PFSK-1 (cell line): ENCODE data around the gene CHST11.

ENCODE experiments used
- FOXP2 ChIP-seq: optimal IDR thresholded peaks from 2 replicates; pipeline ENCODE3; 2011; ENCODE audit warnings: borderline replicate concordance, control low read depth, inconsistent platforms; ENCODE audit not compliant: insufficient read depth; ENCODE audit errors: extremely low read length, extremely low read depth
- POLR2AphosphoS5 ChIP-seq: IDR thresholded peaks from 2 replicates; pipeline ENCODE4 v1.6.1; 2012; ENCODE audit warnings: low read depth, mild to moderate bottlenecking, control low read depth, low read length, moderate library complexity
- SIN3A ChIP-seq: IDR thresholded peaks from 2 replicates; pipeline ENCODE4 v1.6.1; 2012; ENCODE audit warnings: mild to moderate bottlenecking, low read length, moderate library complexity, borderline replicate concordance; ENCODE audit not compliant: insufficient read depth
- TAF1 ChIP-seq: IDR thresholded peaks from 2 replicates; pipeline ENCODE4 v1.6.1; 2012; ENCODE audit warnings: low read length, control low read depth, borderline replicate concordance; ENCODE audit not compliant: insufficient read depth
- TF ChIP-seq, protein P1 (sequence below), 2 experiments: IDR thresholded peaks; 2 replicates each; pipeline versions ENCODE4 v1.6.1 to v1.8.0; 2011 to 2012; ENCODE audit warnings: low read depth in 2 of 2, low read length in 2 of 2, control low read depth in 1 of 2, inconsistent platforms in 1 of 2, mild to moderate bottlenecking in 1 of 2, moderate library complexity in 1 of 2; ENCODE audit not compliant: insufficient read depth in 1 of 2

Gene CHST11

DNA sequence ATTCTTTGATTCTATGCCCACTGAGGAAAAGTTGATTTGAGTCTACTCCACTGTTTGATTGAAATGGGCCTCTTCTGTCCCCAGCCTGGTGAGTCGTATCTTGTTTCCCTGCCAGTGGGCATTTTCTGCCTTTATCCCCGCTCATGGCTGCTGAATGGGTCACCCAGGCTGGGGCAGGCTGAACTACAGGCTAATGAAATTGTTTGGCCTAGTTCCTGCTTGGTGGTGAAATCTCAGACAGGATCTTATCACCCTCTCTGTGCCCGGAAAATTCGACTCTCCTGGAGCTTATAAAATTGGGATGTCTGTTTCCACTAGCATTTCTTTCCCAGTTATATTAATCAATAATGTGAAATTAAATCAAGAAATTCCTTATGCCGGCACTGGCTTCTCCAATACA lies 65.0 kb downstream of the CHST11 start:
- no peak for TF ChIP-seq SIN3A
- no peak for TF ChIP-seq TAF1
- no peak for TF ChIP-seq FOXP2
- TF ChIP-seq POLR2AphosphoS5: no peak

DNA sequence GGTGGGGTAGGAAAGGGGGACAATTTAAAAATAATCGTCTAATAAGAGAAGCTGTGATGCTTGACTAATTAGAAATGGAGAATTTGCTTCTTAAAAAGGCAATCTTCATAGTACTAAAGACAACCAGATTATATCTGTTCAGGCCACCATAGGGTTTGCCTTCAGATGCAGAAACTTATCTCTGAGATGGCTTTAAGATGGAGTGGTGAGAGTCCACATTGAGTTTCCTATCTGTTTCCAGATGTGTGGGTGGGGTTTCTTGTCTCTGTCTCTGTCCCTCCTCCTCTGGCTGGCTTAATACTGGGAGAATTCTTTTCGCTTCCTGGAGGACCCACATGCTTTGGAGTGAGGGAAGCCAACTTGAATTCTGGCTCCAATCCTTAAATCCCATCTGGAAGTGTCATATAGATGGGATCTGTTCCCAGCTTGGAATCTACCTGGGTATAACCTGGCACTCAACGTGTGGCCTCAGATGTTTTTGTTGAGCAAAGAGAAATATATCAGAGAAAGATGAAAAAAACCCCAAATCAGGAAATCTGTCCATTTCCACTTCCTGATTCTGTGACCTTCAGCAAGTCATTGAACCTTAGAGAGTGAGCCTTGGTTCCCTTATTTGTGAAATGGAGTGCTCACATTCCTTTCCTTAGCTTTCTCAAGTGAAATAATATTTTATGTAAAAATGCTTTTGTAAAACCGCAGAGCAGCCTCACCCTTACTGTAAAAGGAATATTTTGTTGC lies 66.4 kb downstream of the CHST11 start:
- TF ChIP-seq POLR2AphosphoS5: no peak
- TF ChIP-seq, protein P1, sequence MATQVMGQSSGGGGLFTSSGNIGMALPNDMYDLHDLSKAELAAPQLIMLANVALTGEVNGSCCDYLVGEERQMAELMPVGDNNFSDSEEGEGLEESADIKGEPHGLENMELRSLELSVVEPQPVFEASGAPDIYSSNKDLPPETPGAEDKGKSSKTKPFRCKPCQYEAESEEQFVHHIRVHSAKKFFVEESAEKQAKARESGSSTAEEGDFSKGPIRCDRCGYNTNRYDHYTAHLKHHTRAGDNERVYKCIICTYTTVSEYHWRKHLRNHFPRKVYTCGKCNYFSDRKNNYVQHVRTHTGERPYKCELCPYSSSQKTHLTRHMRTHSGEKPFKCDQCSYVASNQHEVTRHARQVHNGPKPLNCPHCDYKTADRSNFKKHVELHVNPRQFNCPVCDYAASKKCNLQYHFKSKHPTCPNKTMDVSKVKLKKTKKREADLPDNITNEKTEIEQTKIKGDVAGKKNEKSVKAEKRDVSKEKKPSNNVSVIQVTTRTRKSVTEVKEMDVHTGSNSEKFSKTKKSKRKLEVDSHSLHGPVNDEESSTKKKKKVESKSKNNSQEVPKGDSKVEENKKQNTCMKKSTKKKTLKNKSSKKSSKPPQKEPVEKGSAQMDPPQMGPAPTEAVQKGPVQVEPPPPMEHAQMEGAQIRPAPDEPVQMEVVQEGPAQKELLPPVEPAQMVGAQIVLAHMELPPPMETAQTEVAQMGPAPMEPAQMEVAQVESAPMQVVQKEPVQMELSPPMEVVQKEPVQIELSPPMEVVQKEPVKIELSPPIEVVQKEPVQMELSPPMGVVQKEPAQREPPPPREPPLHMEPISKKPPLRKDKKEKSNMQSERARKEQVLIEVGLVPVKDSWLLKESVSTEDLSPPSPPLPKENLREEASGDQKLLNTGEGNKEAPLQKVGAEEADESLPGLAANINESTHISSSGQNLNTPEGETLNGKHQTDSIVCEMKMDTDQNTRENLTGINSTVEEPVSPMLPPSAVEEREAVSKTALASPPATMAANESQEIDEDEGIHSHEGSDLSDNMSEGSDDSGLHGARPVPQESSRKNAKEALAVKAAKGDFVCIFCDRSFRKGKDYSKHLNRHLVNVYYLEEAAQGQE (IDR thresholded peaks at IDR 0.05; ENCODE audit: insufficient read depth in 1 of 2, low read depth in 2 of 2, low read length in 2 of 2): no peak
- no peak for TF ChIP-seq FOXP2
- no peak for TF ChIP-seq TAF1
- TF ChIP-seq SIN3A: no peak

DNA sequence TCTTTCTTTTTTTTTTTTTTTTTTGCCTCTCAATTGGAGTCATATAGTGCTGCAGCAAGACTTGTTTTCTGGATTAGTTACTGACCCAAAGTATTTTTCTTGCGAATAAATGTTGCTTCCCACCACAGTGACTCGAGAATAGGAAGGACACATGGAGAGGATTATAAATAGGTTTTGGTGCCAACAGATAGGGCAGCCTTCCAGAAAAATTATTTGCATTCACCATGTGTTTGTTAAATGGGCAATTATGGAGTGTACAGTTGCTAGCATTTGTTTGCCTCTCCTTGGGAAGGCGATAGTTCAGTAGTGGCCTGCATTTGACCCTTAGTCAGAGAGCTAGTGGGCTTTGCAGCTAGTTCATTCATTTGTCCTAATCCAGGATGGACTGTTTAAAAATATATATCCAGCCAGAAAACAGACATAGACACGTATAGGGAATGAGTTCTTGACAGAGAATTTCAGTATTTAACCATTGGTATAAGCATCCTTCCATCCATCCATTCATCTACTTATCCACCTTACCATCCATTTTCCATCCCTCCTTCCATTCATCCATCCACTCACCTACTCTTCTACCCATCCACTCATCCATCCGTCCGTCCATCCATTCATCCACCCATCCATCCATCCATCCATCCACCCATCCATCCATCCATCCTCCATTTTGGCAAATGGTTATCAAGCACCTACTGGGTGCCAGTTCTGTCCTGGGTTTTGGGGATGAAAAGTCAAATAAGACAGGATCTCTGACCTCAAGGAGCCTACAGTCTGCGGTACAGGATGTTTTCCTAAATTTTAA lies 67.5 kb downstream of the CHST11 start:
- TF ChIP-seq POLR2AphosphoS5 (no peak), SIN3A (no peak), TAF1 (no peak), FOXP2 (no peak)
- TF ChIP-seq, protein P1 (IDR thresholded peaks at IDR 0.05; ENCODE audit: insufficient read depth in 1 of 2, low read depth in 2 of 2, low read length in 2 of 2): no peak

GRCh38 chr12:104526320-104526719 lies 69.6 kb downstream of the CHST11 start:
- TF ChIP-seq TAF1 (no peak), SIN3A (no peak)

DNA sequence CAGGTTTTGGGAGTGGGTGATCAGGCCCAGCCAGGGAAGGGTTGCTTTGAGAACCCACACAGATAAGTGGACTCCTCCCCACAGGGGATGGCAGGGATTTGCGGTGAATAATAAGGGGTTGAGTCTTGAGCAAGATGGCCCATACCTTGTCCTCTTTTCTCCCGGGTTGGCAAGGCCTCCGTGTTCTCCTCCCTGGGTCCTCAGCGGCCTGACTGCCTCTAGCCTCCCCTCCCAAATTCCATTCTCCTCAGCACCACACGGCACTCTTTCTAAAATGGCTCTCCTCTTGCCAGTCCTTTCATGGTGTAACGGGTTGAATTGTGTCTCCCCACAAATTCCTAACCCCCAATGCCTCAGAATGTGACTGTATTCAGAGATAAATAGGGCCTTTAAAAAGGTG lies 70.0 kb downstream of the CHST11 start:
- TF ChIP-seq FOXP2 (no peak), SIN3A (no peak), TAF1 (no peak), POLR2AphosphoS5 (no peak)
- TF ChIP-seq, protein P1 (IDR thresholded peaks at IDR 0.05; ENCODE audit: insufficient read depth in 1 of 2, low read depth in 2 of 2, low read length in 2 of 2): no peak
